GM12878 (cell line): ENCODE measurements around the gene SLC4A3. TPM values are rescaled to one million over a fixed set of nuclear protein-coding genes. Genes with fewer than 3 reads are reported as not detected.

Experiments
- ATAC-seq: fragments of 200-7000 bp; cut with Tn5 transposase; 3 replicates; pipeline ENCODE4 v1.9.1; 2020; ENCODE audit warnings: mild to moderate bottlenecking, moderate library complexity
- BruUV-seq: library from RNA; stranded (reverse); fragments of 400-500 nt; replicated peaks from 2 replicates; lab custom pipeline; 2021; lab: Mats Ljungman, UMichigan
- CTCF ChIA-PET: fragments of 300-600 bp; sonication (Branson Sonifier 250); formaldehyde crosslinking; extraction: SDS; loops from one replicate; lab custom pipeline; 2021; ENCODE audit warnings: inconsistent platforms; lab: Yijun Ruan, JAX
- POLR2A ChIA-PET: fragments of 350-600 bp; formaldehyde crosslinking; extraction: SDS; loops from one replicate; lab custom pipeline; 2021; ENCODE audit warnings: inconsistent platforms; lab: Charles Lee
- RAD21 ChIA-PET: fragments of 300-600 bp; sonication (Branson Sonifier 250); formaldehyde crosslinking; loops from one replicate; lab custom pipeline; 2023; ENCODE audit warnings: antibody characterized with exemption; ENCODE audit not compliant: unreplicated experiment; lab: Charles Lee
- SMC1A ChIA-PET: fragments of 300-600 bp; sonication (Branson Sonifier 250); formaldehyde crosslinking; loops from one replicate; lab custom pipeline; 2023; ENCODE audit not compliant: unreplicated experiment, uncharacterized antibody; lab: Charles Lee
- DNase-seq: peaks from one replicate; pipeline ENCODE4 v3.0.0-alpha.2; 2011; ENCODE audit warnings: low read depth, low spot score
- FAIRE-seq: peaks from 3 replicates; lab custom pipeline; 2011; peaks lifted over from hg19 to GRCh38; lab: Jason Lieb, UNC
- H2AFZ ChIP-seq: 2 replicates; pipeline ENCODE4 v1.6.0; 2011; ENCODE audit warnings: low read depth, low read length, control low read depth; ENCODE audit not compliant: control insufficient read depth
- H3K27ac ChIP-seq: 2 replicates; pipeline ENCODE4 v1.5.1; 2011; ENCODE audit warnings: control low read depth; ENCODE audit not compliant: control insufficient read depth, insufficient read depth
- H3K27me3 ChIP-seq, 2 experiments: replicated peaks in 1 of 2; 2 replicates each; pipeline versions ENCODE4 v1.6.0 to v1.6.1; 2011; ENCODE audit warnings: low read length in 1 of 2; ENCODE audit not compliant: control insufficient read depth in 2 of 2, insufficient read depth in 2 of 2
- H3K36me3 ChIP-seq, 2 experiments: 2 replicates each; pipeline ENCODE4 v1.5.1; 2011; ENCODE audit warnings: low read length in 1 of 2; ENCODE audit not compliant: control insufficient read depth in 2 of 2, insufficient read depth in 2 of 2
- H3K4me1 ChIP-seq: 2 replicates; pipeline ENCODE4 v1.6.1; 2011; ENCODE audit warnings: mild to moderate bottlenecking, low read length, moderate library complexity, mixed read lengths; ENCODE audit not compliant: control insufficient read depth, insufficient read depth
- H3K4me2 ChIP-seq: 2 replicates; pipeline ENCODE4 v1.6.0; 2011; ENCODE audit warnings: control low read depth; ENCODE audit not compliant: control insufficient read depth, insufficient read depth
- H3K4me3 ChIP-seq: fragments of 200-600 bp; sonication (generic); 2 replicates; pipeline ENCODE4 v1.5.1; 2016
- H3K79me2 ChIP-seq: 2 replicates; pipeline ENCODE4 v1.6.0; 2011; ENCODE audit warnings: low read length; ENCODE audit not compliant: control insufficient read depth, insufficient read depth
- H3K9ac ChIP-seq: 2 replicates; pipeline ENCODE4 v1.8.0; 2011; ENCODE audit warnings: low read length, control low read depth, mixed read lengths; ENCODE audit not compliant: control insufficient read depth, insufficient read depth
- H3K9me3 ChIP-seq: replicated peaks from 3 replicates; pipeline ENCODE4 v1.5.1; 2011; ENCODE audit warnings: mild to moderate bottlenecking, low read length; ENCODE audit not compliant: control insufficient read depth, insufficient read depth
- H4K20me1 ChIP-seq: 2 replicates; pipeline ENCODE4 v1.6.0; 2011; ENCODE audit not compliant: control insufficient read depth, insufficient read depth
- DPF2 ChIP-seq: fragments of 450-650 bp; IDR thresholded peaks from 2 replicates; pipeline ENCODE4 v1.6.1; 2017; ENCODE audit warnings: mild to moderate bottlenecking
- MYB ChIP-seq: fragments of 150-350 bp; IDR thresholded peaks from 2 replicates; pipeline ENCODE4 v1.6.1; 2014; ENCODE audit warnings: mild to moderate bottlenecking, low read depth, low read length, borderline replicate concordance
- NBN ChIP-seq: fragments of 450-650 bp; IDR thresholded peaks from 2 replicates; pipeline ENCODE4 v1.6.1; 2016
- NFXL1 ChIP-seq: fragments of 450-650 bp; IDR thresholded peaks from 2 replicates; pipeline ENCODE4 v1.6.1; 2017; ENCODE audit warnings: antibody characterized with exemption, mild to moderate bottlenecking, borderline replicate concordance
- NRF1 ChIP-seq: conservative IDR thresholded peaks from 2 replicates; pipeline ENCODE4 v1.6.1; 2011; ENCODE audit warnings: mild to moderate bottlenecking, low read depth, low read length, improper control_type of control experiment
- POLR2AphosphoS2 ChIP-seq: IDR thresholded peaks from 2 replicates; pipeline ENCODE4 v1.6.1; 2011; ENCODE audit warnings: low read depth, mild to moderate bottlenecking, low read length, improper control_type of control experiment, moderate library complexity
- RFX5 ChIP-seq: IDR thresholded peaks from 2 replicates; pipeline ENCODE4 v1.6.1; 2011; ENCODE audit warnings: low read depth, low read length, improper control_type of control experiment
- SMARCA5 ChIP-seq: fragments of 450-650 bp; IDR thresholded peaks from 2 replicates; pipeline ENCODE4 v1.6.1; 2017; ENCODE audit warnings: mild to moderate bottlenecking
- WRNIP1 ChIP-seq: IDR thresholded peaks from 2 replicates; pipeline ENCODE4 v1.6.1; 2011; ENCODE audit warnings: low read depth, low read length, improper control_type of control experiment, borderline replicate concordance
- ZNF207 ChIP-seq: fragments of 450-650 bp; IDR thresholded peaks from 2 replicates; pipeline ENCODE4 v1.6.1; 2014; ENCODE audit warnings: antibody characterized with exemption, mild to moderate bottlenecking, borderline replicate concordance
- ZZZ3 ChIP-seq: IDR thresholded peaks from 2 replicates; pipeline ENCODE4 v1.6.1; 2011; ENCODE audit warnings: low read depth; ENCODE audit not compliant: control insufficient read depth, insufficient read length
- WGBS: methylation state at CpG from one replicate; pipeline ENCODE4 v1.1.6; 2016; ENCODE audit warnings: low lambda C conversion rate; ENCODE audit not compliant: insufficient replicate concordance, insufficient coverage; ENCODE audit errors: missing lambda C conversion rate; 5-methylcytosine and 5-hydroxymethylcytosine counted together
- in situ Hi-C: fragments of 300-500 bp; cut with MboI; formaldehyde crosslinking; loops from 9 replicates; pipeline ENCODE4 v1.14.3; 2018; ENCODE audit warnings: mixed read lengths
- intact Hi-C: fragments of 100-400 bp; cut with micrococcal nuclease; formaldehyde crosslinking; loops from one replicate; pipeline ENCODE4 v1.14.2; 2022; ENCODE audit not compliant: unreplicated experiment
- polyA plus RNA-seq, 11 experiments: library from polyadenylated mRNA; depleted of rRNA in 4 of 11; unstranded in 6 of 11; stranded (reverse) in 5 of 11; fragments of >200 nt; fragmentation: Nextera tagmentation in 4 of 11; fragmentation: Illumina TruSeq in 1 of 11; extraction: Ambion mirVana in 4 of 11; extraction: Trizol in 1 of 11; gene quantifications; 1 replicate in 1 of 11; 2 replicates in 10 of 11; pipeline versions ENCODE4 v1.2.1 to v1.2.3, GENCODE V29; 2011 to 2016; ENCODE audit warnings: inconsistent platforms in 2 of 11, missing spikeins in 2 of 11, low read depth in 1 of 11
- total RNA-seq, 4 experiments: library from RNA; depleted of rRNA in 3 of 4; stranded (reverse); fragments of >200 nt in 3 of 4; fragmentation: Illumina TruSeq in 1 of 4; extraction: Trizol in 1 of 4; gene quantifications; 2 replicates each; pipeline versions ENCODE4 v1.2.1 to v1.2.3, GENCODE V29; 2013 to 2021
- TF ChIP-seq, protein P1 (sequence below): fragments of 450-650 bp; IDR thresholded peaks from 2 replicates; pipeline ENCODE4 v1.6.1; 2018; ENCODE audit warnings: borderline replicate concordance, mild to moderate bottlenecking; ENCODE audit not compliant: partially characterized antibody
- TF ChIP-seq, protein P2 (sequence below): fragments of 450-650 bp; IDR thresholded peaks from 2 replicates; pipeline ENCODE4 v1.6.1; 2016; ENCODE audit warnings: mild to moderate bottlenecking
- TF ChIP-seq, protein P3 (sequence below): IDR thresholded peaks from 2 replicates; pipeline ENCODE4 v1.6.1; 2012; ENCODE audit warnings: low read depth, low read length, improper control_type of control experiment
- TF ChIP-seq, protein P4 (sequence below): fragments of 450-650 bp; formaldehyde crosslinking; IDR thresholded peaks from 2 replicates; pipeline ENCODE4 v1.4.0; 2020; ENCODE audit warnings: mild to moderate bottlenecking, moderate library complexity

Gene SLC4A3
- total and polyA plus RNA-seq, 10 of the 15 experiments (the other 5 are each of a cell fraction or from before 2014, with no cell fraction given), result 0.05 to 0.08 TPM; not detected in 8

DNA sequence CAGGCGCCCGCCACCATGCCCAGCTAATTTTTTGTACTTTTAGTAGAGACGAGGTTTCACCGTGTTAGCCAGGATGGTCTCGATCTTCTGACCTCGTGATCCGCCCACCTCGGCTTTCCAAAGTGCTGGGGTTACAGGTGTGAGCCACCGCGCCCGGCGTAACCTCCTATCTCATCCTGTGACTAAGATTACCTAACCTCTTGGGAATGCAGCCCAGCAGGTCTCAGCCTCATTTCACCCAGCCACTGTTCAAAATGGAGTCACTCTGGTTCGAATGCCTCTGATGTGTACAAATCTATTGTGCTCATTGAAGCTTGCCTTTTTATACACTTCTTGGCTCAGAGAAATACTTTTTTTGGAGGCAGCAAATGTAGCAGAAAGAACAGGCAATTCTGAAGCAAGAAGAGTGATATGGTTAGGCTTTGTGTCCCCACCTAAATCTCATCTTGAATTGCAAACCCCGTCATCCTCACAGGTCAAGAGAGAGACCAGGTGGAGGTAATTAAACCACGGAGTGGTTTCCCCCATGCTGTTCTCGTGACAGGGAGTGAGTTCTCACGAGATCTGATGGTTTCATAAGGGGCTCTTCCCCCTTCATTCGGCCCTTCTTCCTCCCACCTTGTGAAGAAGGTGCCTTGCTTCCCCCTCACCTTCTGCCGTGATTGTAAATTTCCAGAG, 60.6 kb downstream of the SLC4A3 start:
- ChIA-PET CTCF (interaction anchor here (1.4 to 5.5 kb wide), 4 partner anchors 18 to 148 kb away, joined by 4 to 63 read pairs (median 26); no protein-coding TSS in a partner anchor), SMC1A (interaction anchor here (2.9 kb wide), 1 partner anchor 43 kb away, joined by 12 read pairs; no protein-coding TSS in a partner anchor), RAD21 (interaction anchor here (1.1 to 2.9 kb wide), 2 partner anchors 45 to 146 kb away, joined by 3 to 20 read pairs; partner anchors contain the start of gene CHPF), POLR2A (no interaction called here)
- no TSS peak for BruUV-seq
- H3K4me2 ChIP-seq, result no peak overlapping the region
- intact Hi-C loops (loop anchor here (5.0 kb wide), 1 partner anchor 286 kb away; no protein-coding TSS in a partner anchor), in situ Hi-C loops (loop anchor here (5.0 kb wide), 1 partner anchor 146 kb away; the partner anchor contains the start of genes CHPF and TMEM198)
- H3K9ac ChIP-seq, result no peak overlapping the region
- H3K27ac ChIP-seq, result no peak overlapping the region
- no peak overlapping the region for H3K4me3 ChIP-seq
- no peak for ATAC-seq
- H3K79me2 ChIP-seq, result no peaks in the 10 kb centered on the region
- H2AFZ ChIP-seq, result no peak overlapping the region
- WGBS, result 58% methylated on average over 19 of the region's 19 CpGs
- FAIRE-seq, result no peak
- H3K27me3 ChIP-seq, result peaks cover 0 to 2% of the 10 kb centered on the region in 2 experiments; a peak in 1 of 4 replicates
- H3K4me1 ChIP-seq, result peaks cover 4% of the 10 kb centered on the region
- no peaks in the 10 kb centered on the region for H3K36me3 ChIP-seq
- no peak for DNase-seq
- peaks cover 3% of the 10 kb centered on the region; the same call in 1 of the 3 replicates for H3K9me3 ChIP-seq
- TF ChIP-seq RFX5 (no peak), NFXL1 (no peak), ZZZ3 (no peak), DPF2 (no peak), NRF1 (no peak), WRNIP1 (no peak), MYB (no peak), SMARCA5 (no peak), NBN (no peak), POLR2AphosphoS2 (no peak), ZNF207 (no peak)
- TF ChIP-seq, protein P1, sequence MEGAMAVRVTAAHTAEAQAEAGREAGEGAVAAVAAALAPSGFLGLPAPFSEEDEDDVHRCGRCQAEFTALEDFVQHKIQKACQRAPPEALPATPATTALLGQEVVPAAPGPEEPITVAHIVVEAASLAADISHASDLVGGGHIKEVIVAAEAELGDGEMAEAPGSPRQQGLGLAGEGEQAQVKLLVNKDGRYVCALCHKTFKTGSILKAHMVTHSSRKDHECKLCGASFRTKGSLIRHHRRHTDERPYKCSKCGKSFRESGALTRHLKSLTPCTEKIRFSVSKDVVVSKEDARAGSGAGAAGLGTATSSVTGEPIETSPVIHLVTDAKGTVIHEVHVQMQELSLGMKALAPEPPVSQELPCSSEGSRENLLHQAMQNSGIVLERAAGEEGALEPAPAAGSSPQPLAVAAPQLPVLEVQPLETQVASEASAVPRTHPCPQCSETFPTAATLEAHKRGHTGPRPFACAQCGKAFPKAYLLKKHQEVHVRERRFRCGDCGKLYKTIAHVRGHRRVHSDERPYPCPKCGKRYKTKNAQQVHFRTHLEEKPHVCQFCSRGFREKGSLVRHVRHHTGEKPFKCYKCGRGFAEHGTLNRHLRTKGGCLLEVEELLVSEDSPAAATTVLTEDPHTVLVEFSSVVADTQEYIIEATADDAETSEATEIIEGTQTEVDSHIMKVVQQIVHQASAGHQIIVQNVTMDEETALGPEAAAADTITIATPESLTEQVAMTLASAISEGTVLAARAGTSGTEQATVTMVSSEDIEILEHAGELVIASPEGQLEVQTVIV, result no peak
- TF ChIP-seq, protein P2, sequence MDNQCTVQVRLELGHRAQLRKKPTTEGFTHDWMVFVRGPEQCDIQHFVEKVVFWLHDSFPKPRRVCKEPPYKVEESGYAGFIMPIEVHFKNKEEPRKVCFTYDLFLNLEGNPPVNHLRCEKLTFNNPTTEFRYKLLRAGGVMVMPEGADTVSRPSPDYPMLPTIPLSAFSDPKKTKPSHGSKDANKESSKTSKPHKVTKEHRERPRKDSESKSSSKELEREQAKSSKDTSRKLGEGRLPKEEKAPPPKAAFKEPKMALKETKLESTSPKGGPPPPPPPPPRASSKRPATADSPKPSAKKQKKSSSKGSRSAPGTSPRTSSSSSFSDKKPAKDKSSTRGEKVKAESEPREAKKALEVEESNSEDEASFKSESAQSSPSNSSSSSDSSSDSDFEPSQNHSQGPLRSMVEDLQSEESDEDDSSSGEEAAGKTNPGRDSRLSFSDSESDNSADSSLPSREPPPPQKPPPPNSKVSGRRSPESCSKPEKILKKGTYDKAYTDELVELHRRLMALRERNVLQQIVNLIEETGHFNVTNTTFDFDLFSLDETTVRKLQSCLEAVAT, result no peak
- TF ChIP-seq, protein P3, sequence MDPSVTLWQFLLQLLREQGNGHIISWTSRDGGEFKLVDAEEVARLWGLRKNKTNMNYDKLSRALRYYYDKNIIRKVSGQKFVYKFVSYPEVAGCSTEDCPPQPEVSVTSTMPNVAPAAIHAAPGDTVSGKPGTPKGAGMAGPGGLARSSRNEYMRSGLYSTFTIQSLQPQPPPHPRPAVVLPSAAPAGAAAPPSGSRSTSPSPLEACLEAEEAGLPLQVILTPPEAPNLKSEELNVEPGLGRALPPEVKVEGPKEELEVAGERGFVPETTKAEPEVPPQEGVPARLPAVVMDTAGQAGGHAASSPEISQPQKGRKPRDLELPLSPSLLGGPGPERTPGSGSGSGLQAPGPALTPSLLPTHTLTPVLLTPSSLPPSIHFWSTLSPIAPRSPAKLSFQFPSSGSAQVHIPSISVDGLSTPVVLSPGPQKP, result no peak
- TF ChIP-seq, protein P4, sequence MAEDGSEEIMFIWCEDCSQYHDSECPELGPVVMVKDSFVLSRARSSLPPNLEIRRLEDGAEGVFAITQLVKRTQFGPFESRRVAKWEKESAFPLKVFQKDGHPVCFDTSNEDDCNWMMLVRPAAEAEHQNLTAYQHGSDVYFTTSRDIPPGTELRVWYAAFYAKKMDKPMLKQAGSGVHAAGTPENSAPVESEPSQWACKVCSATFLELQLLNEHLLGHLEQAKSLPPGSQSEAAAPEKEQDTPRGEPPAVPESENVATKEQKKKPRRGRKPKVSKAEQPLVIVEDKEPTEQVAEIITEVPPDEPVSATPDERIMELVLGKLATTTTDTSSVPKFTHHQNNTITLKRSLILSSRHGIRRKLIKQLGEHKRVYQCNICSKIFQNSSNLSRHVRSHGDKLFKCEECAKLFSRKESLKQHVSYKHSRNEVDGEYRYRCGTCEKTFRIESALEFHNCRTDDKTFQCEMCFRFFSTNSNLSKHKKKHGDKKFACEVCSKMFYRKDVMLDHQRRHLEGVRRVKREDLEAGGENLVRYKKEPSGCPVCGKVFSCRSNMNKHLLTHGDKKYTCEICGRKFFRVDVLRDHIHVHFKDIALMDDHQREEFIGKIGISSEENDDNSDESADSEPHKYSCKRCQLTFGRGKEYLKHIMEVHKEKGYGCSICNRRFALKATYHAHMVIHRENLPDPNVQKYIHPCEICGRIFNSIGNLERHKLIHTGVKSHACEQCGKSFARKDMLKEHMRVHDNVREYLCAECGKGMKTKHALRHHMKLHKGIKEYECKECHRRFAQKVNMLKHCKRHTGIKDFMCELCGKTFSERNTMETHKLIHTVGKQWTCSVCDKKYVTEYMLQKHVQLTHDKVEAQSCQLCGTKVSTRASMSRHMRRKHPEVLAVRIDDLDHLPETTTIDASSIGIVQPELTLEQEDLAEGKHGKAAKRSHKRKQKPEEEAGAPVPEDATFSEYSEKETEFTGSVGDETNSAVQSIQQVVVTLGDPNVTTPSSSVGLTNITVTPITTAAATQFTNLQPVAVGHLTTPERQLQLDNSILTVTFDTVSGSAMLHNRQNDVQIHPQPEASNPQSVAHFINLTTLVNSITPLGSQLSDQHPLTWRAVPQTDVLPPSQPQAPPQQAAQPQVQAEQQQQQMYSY (CRISPR knock-in tag), result no peak
- no peaks in the 10 kb centered on the region for H4K20me1 ChIP-seq
